Endothelial cell of umbilical vein (primary cell): ENCODE results near the gene CCL27. TPM values are rescaled to one million over a fixed set of nuclear protein-coding genes. Genes with fewer than 3 reads are reported as not detected.
A peak's percentile ranks its signal among the peaks of the same experiment; 100 is the strongest.

ENCODE experiments used
- BruUV-seq: library from RNA; stranded (reverse); fragments of 400-500 nt; replicated peaks from 2 replicates; lab custom pipeline; 2021; lab: Mats Ljungman, UMichigan
- CTCF ChIA-PET: fragments of 300-600, 350-600 bp; sonication (Branson Sonifier 250); formaldehyde crosslinking; loops from one replicate; lab custom pipeline; 2021; ENCODE audit warnings: antibody characterized with exemption, inconsistent platforms; lab: Charles Lee
- POLR2A ChIA-PET: fragments of 300-600, 350-600 bp; sonication (Branson Sonifier 250); formaldehyde crosslinking; loops from one replicate; lab custom pipeline; 2021; ENCODE audit warnings: antibody characterized with exemption, inconsistent platforms; lab: Charles Lee
- DNase-seq: peaks from one replicate; pipeline ENCODE4 v3.0.0-alpha.2; 2011; ENCODE audit warnings: low read depth, low spot score
- FAIRE-seq: peaks from 2 replicates; lab custom pipeline; 2011; peaks lifted over from hg19 to GRCh38; lab: Jason Lieb, UNC
- H2AFZ ChIP-seq: 2 replicates; pipeline ENCODE4 v1.6.0; 2012; ENCODE audit warnings: low read depth, low read length, control low read depth, inconsistent platforms
- H3K27ac ChIP-seq: 2 replicates; pipeline ENCODE4 v1.5.1; 2011; ENCODE audit warnings: low read depth, mild to moderate bottlenecking, control low read depth, low read length, moderate library complexity; ENCODE audit not compliant: insufficient read depth
- H3K27me3 ChIP-seq, 2 experiments: 2 replicates each; pipeline versions ENCODE4 v1.6.0 to v1.6.1; 2011; ENCODE audit warnings: low read length in 2 of 2, mixed read lengths in 1 of 2; ENCODE audit not compliant: control insufficient read depth in 2 of 2, insufficient read depth in 2 of 2
- H3K36me3 ChIP-seq, 2 experiments: 2 replicates in 1 of 2; 3 replicates in 1 of 2; pipeline ENCODE4 v1.5.1; 2011; ENCODE audit warnings: low read length in 2 of 2, mild to moderate bottlenecking in 1 of 2, moderate library complexity in 1 of 2; ENCODE audit not compliant: control insufficient read depth in 2 of 2, insufficient read depth in 2 of 2; ENCODE audit errors: extremely low read depth in 1 of 2
- H3K4me1 ChIP-seq: 3 replicates; pipeline ENCODE4 v1.5.1; 2011; ENCODE audit warnings: mild to moderate bottlenecking, low read length; ENCODE audit not compliant: control insufficient read depth, insufficient read depth; ENCODE audit errors: extremely low read depth
- H3K4me2 ChIP-seq: 2 replicates; pipeline ENCODE4 v1.6.1; 2011; ENCODE audit warnings: low read length, control low read depth, mixed read lengths; ENCODE audit not compliant: insufficient read depth
- H3K4me3 ChIP-seq, 3 experiments: fragments of 200-600 bp in 1 of 3; sonication (generic), shearing (Covaris generic) in 1 of 3; replicated peaks in 1 of 3; 2 replicates each; pipeline ENCODE4 v1.5.1; 2011 to 2016; ENCODE audit warnings: control low read depth in 3 of 3, low read length in 3 of 3, mild to moderate bottlenecking in 2 of 3, inconsistent platforms in 1 of 3, low read depth in 1 of 3, moderate library complexity in 1 of 3; ENCODE audit not compliant: insufficient read depth in 1 of 3
- H3K79me2 ChIP-seq: 2 replicates; pipeline ENCODE4 v1.6.0; 2012; ENCODE audit warnings: low read length, inconsistent platforms; ENCODE audit not compliant: control insufficient read depth, insufficient read depth
- H3K9ac ChIP-seq: replicated peaks from 2 replicates; pipeline ENCODE3; 2011; ENCODE audit warnings: low read length, control low read depth; ENCODE audit not compliant: insufficient read depth; ENCODE audit errors: extremely low read depth
- H3K9me1 ChIP-seq: replicated peaks from 3 replicates; pipeline ENCODE4 v1.6.0; 2011; ENCODE audit warnings: mild to moderate bottlenecking, low read length; ENCODE audit not compliant: control insufficient read depth, insufficient read depth; ENCODE audit errors: extremely low read depth
- H3K9me3 ChIP-seq: replicated peaks from 2 replicates; pipeline ENCODE4 v1.5.1; 2012; ENCODE audit warnings: low read length, inconsistent platforms; ENCODE audit not compliant: control insufficient read depth, insufficient read depth
- H4K20me1 ChIP-seq: replicated peaks from 2 replicates; pipeline ENCODE3; 2011; ENCODE audit warnings: mild to moderate bottlenecking, low read length; ENCODE audit not compliant: control insufficient read depth, insufficient read depth; ENCODE audit errors: extremely low read depth
- EZH2 ChIP-seq: IDR thresholded peaks from 2 replicates; pipeline ENCODE4 v1.6.1; 2012; ENCODE audit warnings: borderline replicate concordance, low read depth, mild to moderate bottlenecking, moderate library complexity, low read length, inconsistent platforms; ENCODE audit not compliant: severe bottlenecking
- FOS ChIP-seq: IDR thresholded peaks from 2 replicates; pipeline ENCODE4 v1.6.1; 2011; ENCODE audit warnings: mild to moderate bottlenecking, low read length, moderate library complexity, borderline replicate concordance; ENCODE audit not compliant: insufficient read depth
- GATA2 ChIP-seq: IDR thresholded peaks from 2 replicates; pipeline ENCODE4 v1.7.0; 2011; ENCODE audit warnings: low read depth, mild to moderate bottlenecking, moderate library complexity, mixed read lengths, low read length; ENCODE audit not compliant: insufficient read length, insufficient read depth
- JUN ChIP-seq: IDR thresholded peaks from 2 replicates; pipeline ENCODE4 v1.6.1; 2011; ENCODE audit warnings: borderline replicate concordance, low read depth; ENCODE audit not compliant: insufficient read length, insufficient read depth
- MYC ChIP-seq: IDR thresholded peaks from one replicate; pipeline ENCODE4 v1.6.1; 2011; ENCODE audit warnings: mild to moderate bottlenecking, low read depth, low read length
- POLR2A ChIP-seq: IDR thresholded peaks from 2 replicates; pipeline ENCODE4 v1.6.1; 2012; ENCODE audit warnings: low read depth, mild to moderate bottlenecking, control low read depth, low read length
- POLR2AphosphoS5 ChIP-seq: IDR thresholded peaks from 2 replicates; pipeline ENCODE4 v1.6.1; 2012; ENCODE audit warnings: low read depth, mild to moderate bottlenecking, control low read depth, low read length, moderate library complexity; ENCODE audit not compliant: insufficient read depth
- dilution Hi-C: fragments of 300-500 bp; cut with MboI; formaldehyde crosslinking; loops from one replicate; pipeline ENCODE4 v1.15.0; 2019; ENCODE audit warnings: low sequenced_read_pairs; ENCODE audit not compliant: extremely low pct_ligation_motif_present
- intact Hi-C: fragments of 100-400 bp; cut with micrococcal nuclease; formaldehyde crosslinking; loops from one replicate; pipeline ENCODE4 v1.10.0; 2022
- polyA plus RNA-seq, 4 experiments: library from polyadenylated mRNA; depleted of rRNA in 3 of 4; stranded (reverse) in 3 of 4; unstranded in 1 of 4; fragments of >200 nt; gene quantifications; 2 replicates each; pipeline versions ENCODE4 v1.2.1 to v1.2.3, GENCODE V29; 2011 to 2012; ENCODE audit warnings: missing spikeins in 1 of 4
- total RNA-seq: library from RNA; stranded (reverse); gene quantifications from 2 replicates; pipeline ENCODE4 v1.2.3, GENCODE V29; 2021
- TF ChIP-seq, protein P1 (sequence below), 2 donors: IDR thresholded peaks; 1 replicate in 1 of 2; 2 replicates in 1 of 2; pipeline ENCODE4 v1.5.1; 2011; ENCODE audit warnings: low read length in 2 of 2, mild to moderate bottlenecking in 2 of 2, moderate library complexity in 2 of 2, control low read depth in 1 of 2, inconsistent platforms in 1 of 2, low read depth in 1 of 2; ENCODE audit not compliant: insufficient read depth in 1 of 2; ENCODE audit errors: extremely low read depth in 1 of 2
- TF ChIP-seq, protein P2 (sequence below): IDR thresholded peaks from 2 replicates; pipeline ENCODE4 v1.6.1; 2011; ENCODE audit not compliant: insufficient read depth, insufficient read length

Gene CCL27
- total and polyA plus RNA-seq, 2 donors (not counting 3 experiments of a cell fraction or from before 2014, with no cell fraction given): not detected

DNA sequence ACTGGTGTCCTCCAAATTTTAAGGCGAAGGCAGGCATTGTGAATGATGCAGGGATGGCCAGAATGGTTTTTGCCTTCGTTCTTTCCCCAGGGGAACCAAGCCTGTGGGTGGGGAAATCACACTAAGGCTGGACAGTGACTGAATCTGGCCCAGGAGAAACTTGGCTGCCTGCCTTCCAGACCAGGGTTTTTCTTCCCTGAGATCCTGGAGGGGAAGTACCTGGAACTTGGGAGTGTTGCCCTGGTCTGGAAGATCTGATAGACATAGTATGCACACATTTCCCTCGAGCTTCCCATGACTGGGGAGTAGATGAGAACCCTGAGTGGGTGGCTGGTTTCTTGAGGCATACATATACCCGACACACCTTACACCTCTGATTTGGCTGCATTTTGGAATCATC, 11.1 kb downstream of the CCL27 start:
- Histone ChIP-seq H3K9me3 (no peaks in the 10 kb centered on the region), H3K4me2 (peak overlapping the region; percentile 44), H3K9me1 (no peaks in the 10 kb centered on the region), H2AFZ (no peak overlapping the region), H3K79me2 (peaks cover 6% of the 10 kb centered on the region), H3K4me1 (peaks cover 34% of the 10 kb centered on the region), H3K9ac (no peak overlapping the region), H3K4me3 (peak overlapping the region in 1 of 3 experiments; percentile 13), H4K20me1 (no peaks in the 10 kb centered on the region), H3K36me3 (peaks cover 0 to 14% of the 10 kb centered on the region in 2 experiments), H3K27me3 (no peaks in the 10 kb centered on the region), H3K27ac (no peak overlapping the region)
- CTCF ChIA-PET: interaction anchor here (1.0 to 1.6 kb wide), 4 partner anchors 10 to 17 kb away, joined by 3 to 8 read pairs (median 4); no protein-coding TSS in a partner anchor
- peak; percentile 20 for DNase-seq
- intact Hi-C loops (no loop called here), dilution Hi-C loops (no loop called here)
- no peak for TF ChIP-seq JUN
- TF ChIP-seq, protein P1, sequence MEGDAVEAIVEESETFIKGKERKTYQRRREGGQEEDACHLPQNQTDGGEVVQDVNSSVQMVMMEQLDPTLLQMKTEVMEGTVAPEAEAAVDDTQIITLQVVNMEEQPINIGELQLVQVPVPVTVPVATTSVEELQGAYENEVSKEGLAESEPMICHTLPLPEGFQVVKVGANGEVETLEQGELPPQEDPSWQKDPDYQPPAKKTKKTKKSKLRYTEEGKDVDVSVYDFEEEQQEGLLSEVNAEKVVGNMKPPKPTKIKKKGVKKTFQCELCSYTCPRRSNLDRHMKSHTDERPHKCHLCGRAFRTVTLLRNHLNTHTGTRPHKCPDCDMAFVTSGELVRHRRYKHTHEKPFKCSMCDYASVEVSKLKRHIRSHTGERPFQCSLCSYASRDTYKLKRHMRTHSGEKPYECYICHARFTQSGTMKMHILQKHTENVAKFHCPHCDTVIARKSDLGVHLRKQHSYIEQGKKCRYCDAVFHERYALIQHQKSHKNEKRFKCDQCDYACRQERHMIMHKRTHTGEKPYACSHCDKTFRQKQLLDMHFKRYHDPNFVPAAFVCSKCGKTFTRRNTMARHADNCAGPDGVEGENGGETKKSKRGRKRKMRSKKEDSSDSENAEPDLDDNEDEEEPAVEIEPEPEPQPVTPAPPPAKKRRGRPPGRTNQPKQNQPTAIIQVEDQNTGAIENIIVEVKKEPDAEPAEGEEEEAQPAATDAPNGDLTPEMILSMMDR (IDR thresholded peaks at IDR 0.05; ENCODE audit: extremely low read depth in 1 of 2, insufficient read depth in 1 of 2, low read depth in 1 of 2, low read length in 2 of 2): no peak
- no peak for TF ChIP-seq MYC
- no peak for TF ChIP-seq POLR2A
- TF ChIP-seq POLR2AphosphoS5: no peak
- TF ChIP-seq FOS: no peak
- TF ChIP-seq GATA2: no peak
- no peak for TF ChIP-seq EZH2
- TF ChIP-seq, protein P2, sequence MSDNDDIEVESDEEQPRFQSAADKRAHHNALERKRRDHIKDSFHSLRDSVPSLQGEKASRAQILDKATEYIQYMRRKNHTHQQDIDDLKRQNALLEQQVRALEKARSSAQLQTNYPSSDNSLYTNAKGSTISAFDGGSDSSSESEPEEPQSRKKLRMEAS: no peak
- POLR2A ChIA-PET: no interaction called here
- FAIRE-seq: no peak
- BruUV-seq: TSS peak; percentile 80
